HG03095 (cell line): Measurements from ENCODE around the gene PIGU.
"Not testable (repeated sequence)": the region's sequence is repeated elsewhere in the genome, so short reads cannot be mapped to it uniquely, and the experiment has no call there.

ENCODE experiments used
- ATAC-seq: cut with Tn5 transposase; IDR thresholded peaks from one replicate; pipeline ENCODE4 v1.9.1; 2021; ENCODE audit warnings: moderate library complexity; ENCODE audit not compliant: unreplicated experiment

Gene PIGU

GRCh38 chr20:34536798-34537394 lies 140.0 kb downstream of the PIGU start:
- ATAC-seq = no peak

DNA sequence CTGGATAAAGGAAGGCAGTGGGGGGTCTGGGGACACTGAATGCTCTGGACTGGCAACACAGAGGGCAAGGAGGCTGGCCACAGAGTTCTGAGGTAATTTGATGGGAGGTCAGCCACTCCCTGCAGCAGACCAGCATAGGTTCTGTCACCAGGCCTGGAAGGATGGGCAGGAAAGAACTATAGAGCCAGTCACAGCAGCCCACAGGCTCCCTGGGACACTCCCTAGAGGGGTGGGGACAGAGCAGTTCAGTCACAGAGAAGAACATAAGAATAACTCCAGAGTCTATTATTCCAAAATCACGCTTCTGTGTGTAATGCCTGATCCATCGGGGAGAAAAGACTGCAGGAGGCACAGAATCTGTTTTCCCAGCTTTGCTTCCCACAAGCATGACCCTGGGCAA lies 141.0 kb downstream of the PIGU start:
- no peak for ATAC-seq

- ATAC-seq = no peak
Observed at GRCh38 chr20:34535301-34535840, 141.5 kb downstream of the PIGU start.

- no peak for ATAC-seq
Observed at GRCh38 chr20:34534391-34535165, 142.3 kb downstream of the PIGU start.

DNA sequence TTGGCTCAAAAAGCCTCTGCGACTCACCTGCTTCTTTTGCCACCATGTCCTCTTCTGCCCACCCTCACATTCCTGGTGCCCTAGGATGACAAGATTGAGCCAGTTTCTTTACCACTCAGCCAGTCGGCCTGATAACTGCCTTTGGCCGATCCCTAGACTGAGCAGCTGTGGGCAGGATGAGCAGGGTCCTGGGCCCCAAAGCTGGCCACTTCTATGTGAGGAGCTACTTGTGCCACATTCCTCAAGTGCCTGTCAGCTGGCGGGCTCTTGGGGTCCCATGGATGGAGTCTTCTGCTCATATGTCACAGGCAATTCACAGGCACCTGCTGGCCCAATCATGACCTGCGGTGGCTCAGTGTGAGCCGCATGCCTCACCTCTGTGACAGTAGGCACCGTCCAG lies 144.1 kb downstream of the PIGU start:
- no peak for ATAC-seq

DNA sequence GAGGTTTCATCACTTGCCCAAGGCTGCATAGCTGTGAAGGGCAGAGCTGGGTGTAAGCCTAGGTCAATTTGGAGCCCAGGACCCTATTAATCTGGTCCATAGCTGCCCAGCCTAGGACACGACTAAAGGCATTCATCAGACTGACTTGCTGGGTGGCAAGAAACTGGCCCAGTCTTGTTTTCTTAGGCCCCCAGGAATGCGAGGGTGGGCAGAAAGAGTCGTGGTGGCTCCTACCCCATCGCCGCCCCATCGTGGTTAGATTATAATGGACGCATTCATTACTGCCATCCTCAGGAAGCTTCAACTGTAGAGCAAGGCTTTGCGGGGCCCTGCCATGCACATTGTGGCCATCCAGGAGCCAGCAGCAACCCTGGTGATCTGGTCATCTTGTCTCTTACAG lies 144.6 kb downstream of the PIGU start:
- ATAC-seq = no peak

GRCh38 chr20:34531608-34532265 lies 145.2 kb downstream of the PIGU start:
- ATAC-seq = no peak

GRCh38 chr20:34530342-34530741 lies 146.6 kb downstream of the PIGU start:
- ATAC-seq = no peak

DNA sequence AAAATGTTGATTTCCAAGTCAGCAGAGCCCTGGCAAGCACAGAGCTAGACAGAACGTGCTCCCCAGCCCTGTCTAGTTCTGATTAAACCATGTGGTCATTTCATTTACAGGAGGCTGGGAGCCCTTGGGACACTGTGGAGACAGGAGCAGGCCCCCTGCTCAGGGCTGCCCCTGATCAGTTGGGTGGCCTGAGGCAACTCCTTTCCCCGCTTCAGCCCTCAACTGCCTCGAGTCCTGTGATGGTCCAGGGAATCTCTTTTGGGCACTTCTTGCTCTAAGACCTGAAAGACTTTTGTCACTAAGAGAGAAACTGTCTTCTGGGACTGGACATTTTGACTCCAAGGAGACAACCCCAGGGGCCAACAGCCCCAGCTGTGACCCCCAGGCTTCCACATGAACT lies 147.2 kb downstream of the PIGU start:
- no peak for ATAC-seq

GRCh38 chr20:34528921-34529297 lies 148.0 kb downstream of the PIGU start:
- no peak for ATAC-seq

GRCh38 chr20:34527016-34527415 lies 149.9 kb downstream of the PIGU start:
- no peak for ATAC-seq

DNA sequence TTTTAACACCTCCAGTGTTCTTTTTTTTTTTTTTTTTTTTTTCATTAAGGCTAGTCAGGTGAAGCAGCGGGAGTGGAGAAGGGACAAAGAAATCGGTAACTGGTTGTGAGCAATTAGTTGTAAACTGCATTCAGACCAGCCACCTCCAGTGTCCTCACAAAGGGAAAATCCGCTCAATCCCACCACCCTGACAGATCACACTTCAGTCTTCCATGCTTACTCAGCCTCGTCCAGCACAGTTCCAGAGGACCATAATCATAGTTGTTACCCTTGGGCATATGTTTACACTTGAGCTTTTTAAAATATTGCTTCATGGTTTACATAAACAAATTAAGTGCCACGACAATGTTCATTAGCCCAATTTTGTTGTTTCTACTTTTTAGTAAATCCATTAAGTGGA lies 150.4 kb downstream of the PIGU start:
- ATAC-seq = no peak

DNA sequence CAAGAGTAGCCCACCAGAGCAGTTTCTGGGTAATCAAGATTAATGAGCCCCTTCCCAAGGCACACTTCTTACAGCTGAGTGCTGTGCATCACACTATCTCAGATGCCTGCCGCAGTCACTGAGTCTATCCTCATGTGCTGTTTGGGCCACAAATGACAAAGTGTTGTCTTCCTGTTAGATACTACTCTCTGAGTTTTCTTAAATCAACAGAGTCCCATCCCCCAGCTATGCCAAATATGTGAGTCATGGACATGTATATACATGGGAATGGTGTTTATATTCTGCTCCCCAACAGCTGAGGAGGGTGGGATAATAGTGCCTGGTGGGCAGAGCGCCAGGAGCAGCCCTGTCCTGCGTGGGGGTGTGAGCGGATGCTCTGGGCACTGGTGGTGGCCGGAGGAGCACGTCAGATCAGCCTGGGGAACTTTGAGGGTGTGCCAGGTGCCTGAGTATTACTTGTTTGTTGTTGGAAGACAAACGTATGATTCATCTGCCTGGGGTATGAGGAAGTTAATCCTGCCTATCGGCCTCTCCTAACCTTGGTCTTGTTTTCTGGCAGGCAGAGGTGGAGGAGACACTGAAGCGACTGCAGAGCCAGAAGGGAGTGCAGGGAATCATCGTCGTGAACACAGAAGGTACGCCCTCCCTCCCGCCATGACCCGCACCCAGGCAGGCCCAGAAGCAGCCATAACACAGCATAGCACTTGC lies 151.0 kb downstream of the PIGU start:
- ATAC-seq = no peak

GRCh38 chr20:34525342-34525708 lies 151.6 kb downstream of the PIGU start:
- no peak for ATAC-seq

DNA sequence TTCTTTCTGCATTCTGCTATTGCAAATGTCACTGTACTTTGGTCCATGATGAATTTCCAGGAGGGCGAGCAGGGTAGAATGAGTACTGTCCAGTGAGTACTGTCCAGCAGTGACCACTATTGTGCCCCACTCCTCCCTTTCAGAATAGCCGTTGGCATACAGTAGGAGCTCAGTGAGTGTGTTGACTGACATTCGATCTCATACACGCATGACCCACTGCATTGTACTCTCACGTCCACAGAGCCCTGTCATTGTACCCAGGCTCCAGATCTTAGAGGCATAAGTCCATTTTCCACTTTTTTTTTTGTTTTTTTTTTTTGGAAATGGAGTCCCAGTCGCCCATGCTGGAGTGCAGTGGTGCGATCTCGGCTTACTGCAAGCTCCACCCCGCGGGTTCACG lies 152.5 kb downstream of the PIGU start:
- no peak for ATAC-seq

DNA sequence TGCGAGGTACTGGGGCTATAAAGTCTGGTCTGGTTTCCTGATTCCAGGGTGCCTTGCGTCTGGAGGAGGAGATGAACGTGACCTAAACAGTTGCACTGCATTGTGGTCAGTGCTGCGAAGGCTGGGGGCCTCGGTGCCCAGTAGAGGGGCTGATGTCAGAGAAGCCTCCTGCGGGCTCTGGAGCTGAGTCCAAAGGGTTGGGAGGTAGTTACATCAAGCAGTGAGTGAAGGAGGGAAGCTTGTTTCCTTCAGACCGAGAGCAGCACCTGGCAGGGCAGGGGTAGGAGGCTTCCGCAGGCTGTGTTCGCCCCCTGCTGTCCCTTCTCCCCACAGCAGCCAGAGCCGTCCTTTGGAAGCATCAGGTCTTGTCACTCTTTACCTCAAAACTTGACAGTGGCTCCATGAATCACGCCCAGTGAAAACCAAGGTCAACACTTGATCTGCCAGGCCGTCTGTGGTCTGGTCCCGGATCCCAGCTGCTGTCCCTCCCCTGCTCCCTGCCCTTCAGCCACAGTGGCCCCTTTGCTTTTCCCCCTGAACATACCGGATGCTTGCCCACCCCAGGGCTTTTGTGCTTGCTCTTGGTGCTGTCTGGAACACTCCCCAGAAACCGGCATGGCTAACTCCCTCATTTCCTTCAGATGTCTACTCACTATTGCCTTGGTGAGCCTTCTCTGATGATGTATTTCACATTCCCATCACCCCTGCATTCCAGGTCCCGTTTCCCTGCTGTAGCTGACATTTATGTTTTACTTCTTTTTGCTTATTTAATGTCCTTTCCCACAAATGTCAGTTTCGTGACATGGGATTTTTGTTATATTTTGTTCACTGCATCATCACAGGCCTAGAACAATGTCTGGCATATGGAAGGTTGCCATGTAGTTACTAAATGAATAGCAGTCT lies 153.7 kb downstream of the PIGU start:
- no peak for ATAC-seq

DNA sequence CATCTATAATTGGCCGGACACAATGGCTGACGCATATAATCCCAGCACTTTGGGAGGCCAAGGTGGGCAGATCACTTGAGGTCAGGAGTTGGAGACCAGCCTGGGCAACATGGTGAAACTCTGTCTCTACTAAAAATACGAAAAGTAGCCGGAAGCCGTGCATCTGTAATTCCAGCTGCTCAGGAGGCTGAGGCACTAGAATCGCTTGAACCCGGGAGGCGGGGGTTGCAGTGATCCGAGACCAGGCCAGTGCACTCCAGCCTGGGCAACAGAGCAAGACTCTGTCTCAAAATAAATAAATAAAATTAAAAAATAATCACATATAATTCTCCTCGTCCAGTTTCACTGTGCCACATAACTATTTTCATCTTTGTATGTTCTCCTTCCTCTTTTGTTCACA lies 157.1 kb downstream of the PIGU start:
- ATAC-seq = not testable (repeated sequence)

DNA sequence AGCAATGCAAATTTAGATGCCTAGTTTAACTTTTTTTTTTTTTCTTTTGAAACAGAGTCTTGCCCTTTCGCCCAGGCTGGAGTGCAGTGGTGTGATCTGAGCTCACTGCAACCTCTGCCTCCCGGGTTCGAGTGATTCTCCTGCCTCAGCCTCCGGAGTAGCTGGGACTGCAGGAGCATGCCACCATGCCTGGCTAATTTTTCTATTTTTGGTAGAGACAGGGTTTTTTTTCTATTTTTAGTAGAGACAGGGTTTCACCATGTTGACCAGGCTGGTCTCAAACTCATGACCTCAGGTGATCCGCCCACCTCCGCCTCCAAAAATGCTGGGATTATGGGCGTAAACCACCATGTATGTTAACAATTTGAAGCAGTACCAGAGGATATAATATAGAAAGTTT lies 158.0 kb downstream of the PIGU start:
- ATAC-seq = not testable (repeated sequence)

- ATAC-seq = no peak
Observed at GRCh38 chr20:34517114-34517505, 159.8 kb downstream of the PIGU start.
